Measurements from ENCODE around the gene TSSK2. TPM values are rescaled to one million over a fixed set of nuclear protein-coding genes. Genes with fewer than 3 reads are reported as not detected.

Gene TSSK2
- total and polyA plus RNA-seq, 2 donors = 0.09 TPM; not detected in 1

- no peak for DNase-seq (ENCODE audit: low read depth in 6 of 9, low spot score in 9 of 9)
- no peaks in the 10 kb centered on the region for H3K9me3 ChIP-seq (ENCODE audit: control insufficient read depth in 2 of 2, insufficient read depth in 1 of 2, low read length in 1 of 2)
- WGBS = 96% methylated on average over 19 of the region's 19 CpGs
- H3K27me3 ChIP-seq (ENCODE audit: control insufficient read depth in 2 of 2, insufficient read depth in 1 of 2, low read length in 1 of 2) = peaks cover 0 to 16% of the 10 kb centered on the region in 2 donors
- no peak overlapping the region for H3K27ac ChIP-seq (ENCODE audit: low read depth in 1 of 2, low read length in 1 of 2)
- H3K4me3 ChIP-seq (ENCODE audit: low read length in 2 of 2) = no peak overlapping the region
- peaks cover 0 to 7% of the 10 kb centered on the region in 2 donors for H3K36me3 ChIP-seq (ENCODE audit: control insufficient read depth in 2 of 2, insufficient read depth in 2 of 2, low read length in 1 of 2)
- H3K4me1 ChIP-seq (ENCODE audit: control insufficient read depth in 2 of 2, insufficient read depth in 2 of 2, low read length in 2 of 2) = peaks cover 4 to 8% of the 10 kb centered on the region in 2 donors
These were observed 4.5 kb upstream of the TSSK2 start for GRCh38 chr22:19126309-19127273.

- 97% methylated on average over 16 of the region's 16 CpGs for WGBS
- Histone ChIP-seq H3K27ac (ENCODE audit: low read depth in 1 of 2, low read length in 1 of 2) (no peak overlapping the region), H3K27me3 (ENCODE audit: control insufficient read depth in 2 of 2, insufficient read depth in 1 of 2, low read length in 1 of 2) (peaks cover 0 to 16% of the 10 kb centered on the region in 2 donors), H3K4me3 (ENCODE audit: low read length in 2 of 2) (no peak overlapping the region), H3K9me3 (ENCODE audit: control insufficient read depth in 2 of 2, insufficient read depth in 1 of 2, low read length in 1 of 2) (no peaks in the 10 kb centered on the region), H3K36me3 (ENCODE audit: control insufficient read depth in 2 of 2, insufficient read depth in 2 of 2, low read length in 1 of 2) (peaks cover under 1 to 14% of the 10 kb centered on the region in 2 donors), H3K4me1 (ENCODE audit: control insufficient read depth in 2 of 2, insufficient read depth in 2 of 2, low read length in 2 of 2) (peaks cover 4 to 7% of the 10 kb centered on the region in 2 donors)
- no peak for DNase-seq (ENCODE audit: low read depth in 6 of 9, low spot score in 9 of 9)
These were observed 3.6 kb upstream of the TSSK2 start for GRCh38 chr22:19127329-19128008.

GRCh38 chr22:19128009-19128401 lies 3.1 kb upstream of the TSSK2 start:
- DNase-seq (ENCODE audit: low read depth in 6 of 9, low spot score in 9 of 9) = no peak
- Histone ChIP-seq H3K27ac (ENCODE audit: low read depth in 1 of 2, low read length in 1 of 2) (no peak overlapping the region), H3K27me3 (ENCODE audit: control insufficient read depth in 2 of 2, insufficient read depth in 1 of 2, low read length in 1 of 2) (peaks cover 0 to 13% of the 10 kb centered on the region in 2 donors), H3K4me1 (ENCODE audit: control insufficient read depth in 2 of 2, insufficient read depth in 2 of 2, low read length in 2 of 2) (peaks cover under 1 to 3% of the 10 kb centered on the region in 2 donors), H3K4me3 (ENCODE audit: low read length in 2 of 2) (no peak overlapping the region), H3K9me3 (ENCODE audit: control insufficient read depth in 2 of 2, insufficient read depth in 1 of 2, low read length in 1 of 2) (no peaks in the 10 kb centered on the region), H3K36me3 (ENCODE audit: control insufficient read depth in 2 of 2, insufficient read depth in 2 of 2, low read length in 1 of 2) (peaks cover 5 to 20% of the 10 kb centered on the region in 2 donors)
- WGBS = 96% methylated on average over 7 of the region's 7 CpGs

GRCh38 chr22:19128946-19129727 lies 2.0 kb upstream of the TSSK2 start:
- Histone ChIP-seq H3K4me1 (ENCODE audit: control insufficient read depth in 2 of 2, insufficient read depth in 2 of 2, low read length in 2 of 2) (no peaks in the 10 kb centered on the region), H3K27ac (ENCODE audit: low read depth in 1 of 2, low read length in 1 of 2) (no peak overlapping the region), H3K36me3 (ENCODE audit: control insufficient read depth in 2 of 2, insufficient read depth in 2 of 2, low read length in 1 of 2) (peaks cover 16 to 31% of the 10 kb centered on the region in 2 donors), H3K9me3 (ENCODE audit: control insufficient read depth in 2 of 2, insufficient read depth in 1 of 2, low read length in 1 of 2) (no peaks in the 10 kb centered on the region), H3K4me3 (ENCODE audit: low read length in 2 of 2) (no peak overlapping the region), H3K27me3 (ENCODE audit: control insufficient read depth in 2 of 2, insufficient read depth in 1 of 2, low read length in 1 of 2) (peaks cover 0 to 11% of the 10 kb centered on the region in 2 donors)
- WGBS = 93% methylated on average over 7 of the region's 7 CpGs
- DNase-seq (ENCODE audit: low read depth in 6 of 9, low spot score in 9 of 9) = no peak

GRCh38 chr22:19129871-19130270 lies 1.2 kb upstream of the TSSK2 start:
- H3K36me3 ChIP-seq (ENCODE audit: control insufficient read depth in 2 of 2, insufficient read depth in 2 of 2, low read length in 1 of 2) = peaks cover 24 to 38% of the 10 kb centered on the region in 2 donors
- no peaks in the 10 kb centered on the region for H3K4me1 ChIP-seq (ENCODE audit: control insufficient read depth in 2 of 2, insufficient read depth in 2 of 2, low read length in 2 of 2)
- H3K27me3 ChIP-seq (ENCODE audit: control insufficient read depth in 2 of 2, insufficient read depth in 1 of 2, low read length in 1 of 2) = peaks cover 0 to 7% of the 10 kb centered on the region in 2 donors
- no peak overlapping the region for H3K4me3 ChIP-seq (ENCODE audit: low read length in 2 of 2)
- 94% methylated on average over 8 of the region's 8 CpGs for WGBS
- H3K9me3 ChIP-seq (ENCODE audit: control insufficient read depth in 2 of 2, insufficient read depth in 1 of 2, low read length in 1 of 2) = no peaks in the 10 kb centered on the region
- no peak overlapping the region for H3K27ac ChIP-seq (ENCODE audit: low read depth in 1 of 2, low read length in 1 of 2)
- no peak for DNase-seq (ENCODE audit: low read depth in 6 of 9, low spot score in 9 of 9)

GRCh38 chr22:19131685-19132015 lies 542 bp downstream of the TSSK2 start:
- DNase-seq (ENCODE audit: low read depth in 6 of 9, low spot score in 9 of 9) = no peak
- H3K36me3 ChIP-seq (ENCODE audit: control insufficient read depth in 2 of 2, insufficient read depth in 2 of 2, low read length in 1 of 2) = peaks cover 33 to 54% of the 10 kb centered on the region in 2 donors
- H3K27ac ChIP-seq (ENCODE audit: low read depth in 1 of 2, low read length in 1 of 2) = no peak overlapping the region
- H3K4me1 ChIP-seq (ENCODE audit: control insufficient read depth in 2 of 2, insufficient read depth in 2 of 2, low read length in 2 of 2) = no peaks in the 10 kb centered on the region
- no peaks in the 10 kb centered on the region for H3K27me3 ChIP-seq (ENCODE audit: control insufficient read depth in 2 of 2, insufficient read depth in 1 of 2, low read length in 1 of 2)
- WGBS = 98% methylated on average over 19 of the region's 19 CpGs
- H3K4me3 ChIP-seq (ENCODE audit: low read length in 2 of 2) = no peak overlapping the region
- no peaks in the 10 kb centered on the region for H3K9me3 ChIP-seq (ENCODE audit: control insufficient read depth in 2 of 2, insufficient read depth in 1 of 2, low read length in 1 of 2)

GRCh38 chr22:19132153-19132552 lies 1.0 kb downstream of the TSSK2 start:
- Histone ChIP-seq H3K27ac (ENCODE audit: low read depth in 1 of 2, low read length in 1 of 2) (no peak overlapping the region), H3K9me3 (ENCODE audit: control insufficient read depth in 2 of 2, insufficient read depth in 1 of 2, low read length in 1 of 2) (no peaks in the 10 kb centered on the region), H3K4me1 (ENCODE audit: control insufficient read depth in 2 of 2, insufficient read depth in 2 of 2, low read length in 2 of 2) (no peaks in the 10 kb centered on the region), H3K36me3 (ENCODE audit: control insufficient read depth in 2 of 2, insufficient read depth in 2 of 2, low read length in 1 of 2) (peaks cover 33 to 59% of the 10 kb centered on the region in 2 donors), H3K27me3 (ENCODE audit: control insufficient read depth in 2 of 2, insufficient read depth in 1 of 2, low read length in 1 of 2) (no peaks in the 10 kb centered on the region), H3K4me3 (ENCODE audit: low read length in 2 of 2) (no peak overlapping the region)
- 97% methylated on average over 20 of the region's 20 CpGs for WGBS
- DNase-seq (ENCODE audit: low read depth in 6 of 9, low spot score in 9 of 9) = no peak

GRCh38 chr22:19132693-19133400 lies 1.7 kb downstream of the TSSK2 start:
- Histone ChIP-seq H3K27me3 (ENCODE audit: control insufficient read depth in 2 of 2, insufficient read depth in 1 of 2, low read length in 1 of 2) (no peaks in the 10 kb centered on the region), H3K27ac (ENCODE audit: low read depth in 1 of 2, low read length in 1 of 2) (no peak overlapping the region), H3K4me3 (ENCODE audit: low read length in 2 of 2) (no peak overlapping the region), H3K36me3 (ENCODE audit: control insufficient read depth in 2 of 2, insufficient read depth in 2 of 2, low read length in 1 of 2) (peaks cover 40 to 66% of the 10 kb centered on the region in 2 donors), H3K9me3 (ENCODE audit: control insufficient read depth in 2 of 2, insufficient read depth in 1 of 2, low read length in 1 of 2) (no peaks in the 10 kb centered on the region), H3K4me1 (ENCODE audit: control insufficient read depth in 2 of 2, insufficient read depth in 2 of 2, low read length in 2 of 2) (no peaks in the 10 kb centered on the region)
- no peak for DNase-seq (ENCODE audit: low read depth in 6 of 9, low spot score in 9 of 9)
- 97% methylated on average over 9 of the region's 9 CpGs for WGBS
